ENCODE data around the gene ARAP1. TPM values are rescaled to one million over a fixed set of nuclear protein-coding genes. Genes with fewer than 3 reads are reported as not detected.

Gene ARAP1
- total and polyA plus RNA-seq, 2 donors (not counting 3 experiments of a cell fraction or from before 2014, with no cell fraction given): 36.8 to 66.2 TPM

- peaks cover 9% of the 10 kb centered on the region for H3K4me1 ChIP-seq (ENCODE audit: control insufficient read depth, extremely low read depth, insufficient read depth, low read length)
- peak overlapping the region; percentile 82 for H2AFZ ChIP-seq (ENCODE audit: low read depth, low read length)
- TF ChIP-seq MYC (IDR thresholded peaks at IDR 0.05; ENCODE audit: low read depth, low read length) (no peak), MAX (IDR thresholded peaks at IDR 0.05; ENCODE audit: insufficient read depth, insufficient read length) (peak; percentile 23), EZH2 (IDR thresholded peaks at IDR 0.05; ENCODE audit: borderline replicate concordance, low read depth, low read length, severe bottlenecking) (no peak), CTCF (IDR thresholded peaks at IDR 0.05; ENCODE audit: extremely low read depth in 1 of 2, insufficient read depth in 1 of 2, low read depth in 1 of 2, low read length in 2 of 2) (peak; percentile 93 to 97), GATA2 (IDR thresholded peaks at IDR 0.05; ENCODE audit: insufficient read depth, insufficient read length, low read depth, low read length) (no peak), POLR2A (IDR thresholded peaks at IDR 0.05; ENCODE audit: low read depth, low read length) (no peak), FOS (IDR thresholded peaks at IDR 0.05; ENCODE audit: borderline replicate concordance, insufficient read depth, low read length) (no peak), JUN (IDR thresholded peaks at IDR 0.05; ENCODE audit: borderline replicate concordance, insufficient read depth, insufficient read length, low read depth) (no peak), POLR2AphosphoS5 (IDR thresholded peaks at IDR 0.05; ENCODE audit: insufficient read depth, low read depth, low read length) (no peak)
- ChIA-PET POLR2A (no interaction called here), CTCF (interaction anchor here (0.7 to 6.6 kb wide), 11 partner anchors 15 to 171 kb away, joined by 3 to 166 read pairs (median 6); no protein-coding TSS in a partner anchor)
- no peaks in the 10 kb centered on the region for H4K20me1 ChIP-seq (replicated peaks; ENCODE audit: control insufficient read depth, extremely low read depth, insufficient read depth, low read length)
- dilution Hi-C loops (cut with MboI; ENCODE audit: extremely low pct_ligation_motif_present, low sequenced_read_pairs) (no loop called here), intact Hi-C loops (cut with micrococcal nuclease) (loop anchor here (1.0 to 2.0 kb wide), 6 partner anchors 11 to 161 kb away; no protein-coding TSS in a partner anchor)
- no peak overlapping the region for H3K27ac ChIP-seq (ENCODE audit: insufficient read depth, low read depth, low read length)
- H3K9me1 ChIP-seq (replicated peaks; ENCODE audit: control insufficient read depth, extremely low read depth, insufficient read depth, low read length): no peaks in the 10 kb centered on the region
- no peaks in the 10 kb centered on the region for H3K79me2 ChIP-seq (ENCODE audit: control insufficient read depth, insufficient read depth, low read length)
- no peak overlapping the region for H3K9ac ChIP-seq (replicated peaks; ENCODE audit: extremely low read depth, insufficient read depth, low read length)
- peaks cover 0 to 2% of the 10 kb centered on the region in 2 experiments for H3K27me3 ChIP-seq (ENCODE audit: control insufficient read depth in 2 of 2, insufficient read depth in 2 of 2, low read length in 2 of 2)
- H3K9me3 ChIP-seq (replicated peaks; ENCODE audit: control insufficient read depth, insufficient read depth, low read length): no peaks in the 10 kb centered on the region
- H3K36me3 ChIP-seq (ENCODE audit: control insufficient read depth in 2 of 2, extremely low read depth in 1 of 2, insufficient read depth in 2 of 2, low read length in 2 of 2): no peaks in the 10 kb centered on the region
- FAIRE-seq: peak; percentile 69
- H3K4me2 ChIP-seq (ENCODE audit: insufficient read depth, low read length): peak overlapping the region; percentile 40
- H3K4me3 ChIP-seq (replicated peaks in 1 of 3; ENCODE audit: insufficient read depth in 1 of 3, low read depth in 1 of 3, low read length in 3 of 3): peak overlapping the region in 1 of 3 experiments; percentile 43
- DNase-seq (ENCODE audit: low read depth, low spot score): peak; percentile 78
- BruUV-seq (replicated peaks): no TSS peak
Observed at GRCh38 chr11:72642884-72643522, 109.2 kb downstream of the ARAP1 start.
